Suprapubic skin (tissue), 4 donors: ENCODE data around the gene FRMD1. TPM values are rescaled to one million over a fixed set of nuclear protein-coding genes. Genes with fewer than 3 reads are reported as not detected.
A peak's percentile ranks its signal among the peaks of the same experiment; 100 is the strongest.

Experiments used
- DNase-seq, 2 donors: peaks; one replicate each; pipeline ENCODE4 v3.0.0-alpha.2; 2019; ENCODE audit warnings: low spot score in 2 of 2
- H3K27ac ChIP-seq: fragments of 200-600 bp; sonication (generic); one replicate; pipeline ENCODE4 v1.5.1; 2019
- H3K27me3 ChIP-seq: fragments of 200-600 bp; sonication (generic); one replicate; pipeline ENCODE4 v1.5.1; 2019
- H3K36me3 ChIP-seq: fragments of 200-600 bp; sonication (generic); one replicate; pipeline ENCODE4 v1.5.1; 2019
- H3K4me1 ChIP-seq: fragments of 200-600 bp; sonication (generic); one replicate; pipeline ENCODE4 v1.5.1; 2019
- H3K4me3 ChIP-seq: fragments of 200-600 bp; sonication (generic); one replicate; pipeline ENCODE4 v1.5.1; 2019; ENCODE audit warnings: mild to moderate bottlenecking
- H3K9me3 ChIP-seq: fragments of 200-600 bp; sonication (generic); one replicate; pipeline ENCODE4 v1.5.1; 2019
- CTCF ChIP-seq, 2 donors: fragments of 200-600 bp in 1 of 2; fragments of 450-650 bp in 1 of 2; sonication (generic) in 1 of 2; IDR thresholded peaks; one replicate each; pipeline ENCODE4 v1.5.1; 2016 to 2019; ENCODE audit warnings: antibody characterized with exemption in 2 of 2, mild to moderate bottlenecking in 1 of 2, moderate library complexity in 1 of 2
- EP300 ChIP-seq: sonication (generic); formaldehyde crosslinking; IDR thresholded peaks from one replicate; pipeline ENCODE4 v1.6.1; 2017; ENCODE audit warnings: antibody characterized with exemption
- POLR2A ChIP-seq, 2 donors: fragments of 450-650 bp; IDR thresholded peaks; one replicate each; pipeline ENCODE4 v1.6.1; 2017; ENCODE audit warnings: antibody characterized with exemption in 2 of 2, mild to moderate bottlenecking in 2 of 2, moderate library complexity in 2 of 2
- POLR2AphosphoS5 ChIP-seq, 3 donors: sonication (generic); formaldehyde crosslinking; IDR thresholded peaks; one replicate each; pipeline ENCODE4 v1.6.1; 2017; ENCODE audit warnings: antibody characterized with exemption in 3 of 3
- WGBS: methylation state at CpG from one replicate; pipeline ENCODE4 v1.1.5; 2018; 5-methylcytosine and 5-hydroxymethylcytosine counted together
- total RNA-seq, 4 donors: library from RNA; depleted of rRNA; stranded (reverse); fragments of >200 nt; gene quantifications; one replicate each; pipeline ENCODE4 v1.1.0, GENCODE V29; 2016

The FRMD1 gene
- total RNA-seq, 4 donors from 2014 or later: 0.64 to 2.6 (median 1.5) TPM

GRCh38 chr6:168105813-168106632 lies 27.0 kb upstream of the FRMD1 start:
- DNase-seq: no peak
- H3K27ac ChIP-seq: no peak overlapping the region
- H3K4me1 ChIP-seq: peaks cover 13% of the 10 kb centered on the region
- peaks cover 22% of the 10 kb centered on the region for H3K27me3 ChIP-seq
- no peaks in the 10 kb centered on the region for H3K36me3 ChIP-seq
- H3K9me3 ChIP-seq: no peaks in the 10 kb centered on the region
- no peak for TF ChIP-seq CTCF (IDR thresholded peaks at IDR 0.05)
- TF ChIP-seq POLR2AphosphoS5 (IDR thresholded peaks at IDR 0.05): no peak
- TF ChIP-seq EP300: no peak
- TF ChIP-seq POLR2A (IDR thresholded peaks at IDR 0.05): no peak
- no peak overlapping the region for H3K4me3 ChIP-seq
- 48% methylated on average over 12 of the region's 12 CpGs for WGBS

GRCh38 chr6:168104636-168105035 lies 25.6 kb upstream of the FRMD1 start:
- Histone ChIP-seq H3K36me3 (no peaks in the 10 kb centered on the region), H3K27me3 (peaks cover 36% of the 10 kb centered on the region), H3K4me1 (peaks cover 17% of the 10 kb centered on the region), H3K4me3 (no peak overlapping the region), H3K27ac (no peak overlapping the region), H3K9me3 (no peaks in the 10 kb centered on the region)
- TF ChIP-seq POLR2A (IDR thresholded peaks at IDR 0.05): no peak
- DNase-seq: no peak
- 86% methylated on average over 10 of the region's 10 CpGs for WGBS

- 79% methylated on average over 19 of the region's 19 CpGs for WGBS
- Histone ChIP-seq H3K36me3 (no peaks in the 10 kb centered on the region), H3K27me3 (peaks cover 47% of the 10 kb centered on the region), H3K4me3 (no peak overlapping the region), H3K9me3 (no peaks in the 10 kb centered on the region), H3K27ac (no peak overlapping the region), H3K4me1 (peaks cover 17% of the 10 kb centered on the region)
- no peak for DNase-seq
- no peak for TF ChIP-seq POLR2A (IDR thresholded peaks at IDR 0.05)
- TF ChIP-seq CTCF (IDR thresholded peaks at IDR 0.05): no peak
Observed at GRCh38 chr6:168103050-168103830, 24.2 kb upstream of the FRMD1 start.

- no peak for DNase-seq
- peak overlapping the region; percentile 30 for H3K4me3 ChIP-seq
- peaks cover 17% of the 10 kb centered on the region for H3K4me1 ChIP-seq
- TF ChIP-seq POLR2A (IDR thresholded peaks at IDR 0.05) (no peak), POLR2AphosphoS5 (IDR thresholded peaks at IDR 0.05) (no peak), EP300 (no peak), CTCF (IDR thresholded peaks at IDR 0.05) (no peak)
- no peaks in the 10 kb centered on the region for H3K9me3 ChIP-seq
- H3K27ac ChIP-seq: no peak overlapping the region
- H3K27me3 ChIP-seq: peaks cover 53% of the 10 kb centered on the region
- no peaks in the 10 kb centered on the region for H3K36me3 ChIP-seq
- WGBS: 45% methylated on average over 10 of the region's 10 CpGs
Observed at GRCh38 chr6:168102315-168102985, 23.4 kb upstream of the FRMD1 start.

- Histone ChIP-seq H3K27ac (no peak overlapping the region), H3K4me3 (peak overlapping the region; percentile 30), H3K4me1 (peaks cover 17% of the 10 kb centered on the region), H3K9me3 (no peaks in the 10 kb centered on the region), H3K36me3 (no peaks in the 10 kb centered on the region), H3K27me3 (peaks cover 57% of the 10 kb centered on the region)
- 31% methylated on average over 21 of the region's 61 CpGs for WGBS
- no peak for DNase-seq
- no peak for TF ChIP-seq CTCF (IDR thresholded peaks at IDR 0.05)
- no peak for TF ChIP-seq EP300
- no peak for TF ChIP-seq POLR2A (IDR thresholded peaks at IDR 0.05)
- TF ChIP-seq POLR2AphosphoS5 (IDR thresholded peaks at IDR 0.05): no peak
Observed at GRCh38 chr6:168101590-168102314, 22.7 kb upstream of the FRMD1 start.
